ENCODE results near the gene ERICH6.

The ERICH6 gene

GRCh38 chr3:150612494-150612893, 91.2 kb downstream of the ERICH6 start:
- no peak for DNase-seq

- no peak for DNase-seq
Measured at GRCh38 chr3:150611666-150612065, 92.1 kb downstream of the ERICH6 start.

DNA sequence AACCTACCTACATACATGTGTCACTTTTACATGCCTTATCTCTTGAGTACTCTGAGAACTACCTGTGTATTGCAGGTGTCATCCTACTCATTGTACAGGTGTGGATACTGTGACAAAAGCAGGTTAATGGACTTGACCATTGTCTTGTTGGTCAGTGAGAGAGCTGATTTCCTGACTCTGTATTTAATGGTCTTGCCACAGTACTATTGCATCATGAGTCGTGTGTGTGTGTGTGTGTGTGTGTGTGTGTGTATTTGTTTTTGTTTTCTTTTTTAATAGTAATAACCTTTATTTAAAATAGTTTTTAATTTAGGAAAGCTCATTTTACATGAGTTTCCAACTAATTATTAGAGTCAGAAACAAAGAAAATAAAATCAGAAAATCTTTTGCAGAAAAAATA, 92.9 kb downstream of the ERICH6 start:
- no peak for DNase-seq

GRCh38 chr3:150609988-150610387, 93.7 kb downstream of the ERICH6 start:
- no peak for DNase-seq
